T1000 (cell line): ENCODE measurements around the gene MTRFR.
"Not testable (repeated sequence)": the region's sequence is repeated elsewhere in the genome, so short reads cannot be mapped to it uniquely, and the experiment has no call there.

Experiments
- DNase-seq: peaks from one replicate; lab custom pipeline; 2025; ENCODE audit warnings: mixed read lengths; lab: John Stamatoyannopoulos, UW

MTRFR gene

DNA sequence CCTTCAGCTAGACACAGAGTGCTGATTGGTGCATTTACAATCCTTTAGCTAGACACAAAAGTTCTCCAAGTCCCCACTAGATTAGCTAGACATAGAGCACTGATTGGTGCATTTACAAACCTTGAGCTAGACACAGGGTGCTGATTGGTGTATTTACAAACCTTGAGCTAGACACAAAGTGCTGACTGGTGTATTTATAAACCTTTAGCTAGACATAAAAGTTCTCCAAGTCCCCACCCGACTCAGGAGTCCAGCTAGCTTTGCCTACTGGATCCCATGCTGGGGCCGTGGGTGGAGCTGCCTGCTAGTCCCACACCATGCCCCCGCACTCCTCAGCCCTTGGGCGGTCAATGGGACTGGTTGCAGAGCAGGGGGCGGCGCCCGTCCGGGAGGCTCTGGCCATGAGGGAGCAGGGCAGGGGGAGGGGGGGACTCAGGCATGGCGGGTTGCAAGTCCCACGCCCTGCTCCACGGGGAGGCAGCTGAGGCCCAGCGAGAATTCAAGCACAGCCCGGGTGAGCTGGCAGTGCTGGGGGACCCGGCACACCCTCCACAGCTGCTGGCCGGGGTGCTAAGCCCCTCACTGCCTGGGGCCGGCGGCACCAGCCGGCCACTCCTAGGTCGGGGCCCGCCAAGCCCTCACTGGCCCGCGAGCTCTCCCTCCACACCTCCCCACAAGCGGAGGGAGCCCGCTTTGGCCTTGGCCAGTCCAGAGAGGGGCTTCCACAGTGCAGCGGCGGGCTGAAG lies 15.9 kb downstream of the MTRFR start:
- not testable (repeated sequence) for DNase-seq

DNA sequence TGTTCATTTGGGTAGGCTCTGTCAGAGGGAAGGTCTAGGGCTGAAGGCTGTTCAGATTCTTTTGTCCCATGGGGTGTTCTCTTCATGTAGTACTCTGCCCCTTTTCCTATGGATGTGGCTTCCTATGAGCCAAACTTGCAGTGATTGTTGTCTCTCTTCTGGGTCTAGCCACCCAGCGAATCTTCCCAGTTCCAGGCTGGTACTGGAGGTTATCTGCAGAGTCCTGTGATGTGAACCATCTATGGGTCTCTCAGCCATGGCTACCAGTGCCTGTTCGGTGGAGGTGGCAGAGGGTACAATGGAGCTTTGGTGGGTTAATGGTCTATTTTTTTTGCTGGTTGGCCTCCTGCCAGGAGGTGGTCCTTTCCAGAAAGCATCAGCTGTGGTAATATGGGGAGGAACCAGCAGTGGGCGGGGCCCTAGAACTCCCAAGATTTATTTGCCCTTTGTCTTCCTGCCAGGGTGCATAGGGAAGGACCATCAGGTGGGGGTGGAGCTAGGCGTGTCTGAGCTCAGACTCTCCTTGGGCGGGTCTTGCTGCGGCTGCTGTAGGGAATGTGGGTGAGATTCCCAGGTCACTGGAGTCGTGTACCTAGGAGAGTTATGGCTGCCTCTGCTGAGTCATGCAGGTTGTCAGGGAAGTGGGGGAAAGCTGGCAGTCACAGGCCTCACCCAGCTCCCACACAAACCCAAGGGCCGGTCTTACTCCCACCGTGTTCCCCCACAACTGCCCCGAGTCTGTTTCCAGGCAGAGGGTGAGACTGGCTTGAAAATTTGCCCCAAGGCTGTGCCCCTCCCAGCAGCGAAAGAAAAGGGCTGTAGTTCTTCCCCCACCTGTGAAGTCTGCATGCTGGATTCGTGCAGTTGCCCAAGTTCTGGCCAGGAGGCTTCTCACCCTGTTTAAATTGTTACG lies 17.5 kb downstream of the MTRFR start:
- DNase-seq: no peak

DNA sequence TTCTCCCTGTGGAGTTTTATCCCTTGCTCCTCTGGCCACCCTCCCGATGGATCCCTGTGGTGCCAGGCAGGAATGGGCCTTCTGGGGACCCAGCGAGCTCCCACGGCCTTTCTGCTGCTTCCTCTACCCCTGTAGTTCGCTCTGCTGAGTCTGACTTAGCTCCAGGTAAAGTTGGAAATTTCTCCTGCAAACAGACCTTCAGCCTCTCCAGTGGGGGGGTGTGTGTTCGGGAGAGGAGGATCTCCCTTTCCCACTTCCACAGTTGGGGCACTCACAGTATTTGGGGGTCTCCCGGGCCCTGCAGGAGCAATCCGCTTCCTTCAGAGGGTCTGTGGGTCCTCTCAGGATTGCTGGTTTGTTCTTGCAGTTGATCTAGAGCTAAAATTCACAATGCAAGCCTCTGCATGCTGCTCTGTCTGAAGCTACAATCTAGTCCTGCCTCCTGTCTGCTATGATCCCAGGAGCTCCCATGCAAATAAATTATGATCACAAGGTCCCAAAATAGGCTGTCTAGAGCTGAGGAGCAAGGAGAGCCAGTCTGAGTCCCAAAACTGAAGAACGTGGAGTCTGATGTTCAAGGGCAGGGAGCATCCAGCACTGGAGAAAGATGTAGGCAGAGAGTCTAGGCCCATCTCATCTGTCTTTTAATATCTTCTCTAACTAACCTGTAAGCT lies 18.3 kb downstream of the MTRFR start:
- no peak for DNase-seq

DNA sequence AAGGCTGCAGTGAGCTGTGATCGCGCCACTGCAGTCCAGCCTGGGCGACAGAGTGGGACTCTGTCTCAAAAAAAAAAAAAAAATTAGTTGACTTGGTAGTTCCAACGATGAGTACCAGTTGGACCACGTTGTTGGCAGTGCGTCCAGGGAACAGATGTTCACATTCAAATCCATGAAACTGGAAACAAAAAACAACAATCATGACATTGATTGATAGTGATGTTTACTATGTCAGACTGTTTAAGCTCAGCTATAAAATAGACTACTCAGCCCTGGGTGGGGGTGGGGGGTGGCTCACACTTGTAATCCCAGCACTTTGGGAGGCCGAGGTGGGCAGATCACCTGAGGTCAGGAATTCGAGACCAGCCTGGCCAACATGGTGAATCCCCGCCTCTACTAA lies 19.1 kb downstream of the MTRFR start:
- not testable (repeated sequence) for DNase-seq

DNA sequence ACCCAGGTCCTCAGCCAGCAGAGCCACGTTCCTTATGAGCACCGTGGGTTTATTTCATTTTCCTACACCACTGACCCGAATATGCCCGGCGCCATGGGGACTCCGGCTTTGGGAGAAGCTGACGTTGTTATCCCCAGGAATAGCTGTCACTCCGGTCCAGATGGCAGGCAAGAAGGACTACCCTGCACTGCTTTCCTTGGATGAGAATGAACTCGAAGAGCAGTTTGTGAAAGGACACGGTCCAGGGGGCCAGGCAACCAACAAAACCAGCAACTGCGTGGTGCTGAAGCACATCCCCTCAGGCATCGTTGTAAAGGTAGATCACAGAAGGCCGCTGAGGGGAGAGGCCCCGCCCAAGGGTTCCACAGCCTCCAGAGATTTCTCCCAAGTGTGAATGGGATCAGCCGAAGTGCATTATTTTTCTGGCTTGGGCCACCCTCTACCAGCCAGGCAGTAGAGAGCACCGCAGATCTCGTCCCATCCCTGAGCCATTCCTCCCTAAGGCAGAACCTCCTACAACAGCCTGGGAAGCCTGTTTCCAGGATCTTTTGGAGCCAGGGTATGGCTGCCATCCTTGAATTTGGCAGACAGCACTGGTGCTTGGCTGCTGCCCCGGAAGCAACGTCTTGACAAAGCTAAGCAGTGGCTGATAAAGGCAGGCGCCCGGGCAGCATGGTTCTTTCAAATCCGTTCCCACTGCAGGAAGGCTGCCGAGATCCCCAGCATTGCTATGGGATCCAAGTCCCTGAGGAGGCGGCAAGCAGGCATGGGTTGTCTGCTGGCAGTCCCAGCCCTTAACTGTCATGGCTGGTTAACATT lies 20.6 kb downstream of the MTRFR start:
- no peak for DNase-seq

DNA sequence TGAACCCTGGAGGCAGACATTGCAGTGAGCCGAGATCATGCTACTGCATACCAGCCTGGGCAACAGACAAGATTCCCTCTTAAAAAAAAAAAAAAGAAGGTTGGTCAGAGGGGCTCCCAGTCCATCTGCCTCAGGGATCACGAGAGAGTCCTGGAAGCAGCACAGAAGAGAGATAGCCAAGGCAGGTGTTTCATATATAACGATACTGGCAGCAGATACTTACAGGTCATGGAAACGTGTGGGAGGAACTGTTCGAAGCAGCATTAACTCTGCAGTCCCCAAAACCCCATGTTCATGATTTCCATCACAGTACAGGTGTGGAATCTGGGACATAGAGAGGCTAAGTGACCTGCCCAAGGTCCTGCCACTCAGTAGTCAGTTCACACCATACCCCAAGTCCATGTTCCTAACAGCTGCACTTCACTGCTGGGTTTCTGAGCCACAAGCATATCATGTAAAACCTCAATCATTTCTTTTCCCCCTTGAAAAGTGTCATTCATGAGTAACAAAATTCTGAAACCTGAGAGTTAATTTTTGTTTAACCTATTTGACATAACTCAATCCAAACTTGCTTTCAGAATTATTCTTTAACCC lies 21.7 kb downstream of the MTRFR start:
- DNase-seq: no peak

DNA sequence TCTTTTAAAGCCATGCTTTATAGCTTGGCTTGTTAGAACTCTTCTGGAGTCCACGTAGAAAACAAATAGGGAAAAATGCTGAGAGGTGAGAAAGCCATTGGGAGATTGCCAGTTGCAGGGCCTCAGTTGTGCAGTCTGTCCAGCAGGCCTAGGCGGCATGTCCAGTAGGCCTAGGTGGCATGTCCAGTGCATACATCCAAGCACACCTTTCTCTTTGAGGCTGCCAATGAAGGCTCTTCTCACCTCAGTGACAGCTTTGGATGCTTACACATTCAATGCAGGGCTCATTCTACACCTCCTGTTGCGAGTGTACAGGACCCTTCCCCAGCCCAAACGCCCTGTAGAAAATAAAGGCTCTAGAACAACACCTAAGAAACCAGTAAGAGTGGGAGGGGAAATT lies 25.4 kb downstream of the MTRFR start:
- no peak for DNase-seq

DNA sequence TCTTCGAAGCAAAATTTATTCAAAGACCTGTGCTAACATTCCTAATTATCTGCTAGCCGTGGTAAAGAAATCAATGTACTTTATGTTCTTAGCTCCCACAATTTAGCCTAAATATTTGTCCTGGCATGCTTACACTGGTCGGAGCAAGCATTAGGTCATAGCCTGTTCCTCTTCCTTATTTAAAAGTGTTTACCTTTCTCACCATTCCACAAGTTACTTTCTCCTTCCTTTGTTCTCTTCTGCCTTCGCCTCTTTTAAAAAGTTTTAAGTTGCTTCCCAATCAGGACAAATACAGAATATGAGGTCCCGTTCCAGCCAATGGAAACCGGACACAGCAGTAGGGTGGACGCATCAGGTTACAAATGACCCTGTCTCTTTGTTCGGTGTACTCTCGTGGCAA lies 26.8 kb downstream of the MTRFR start:
- no peak for DNase-seq

DNA sequence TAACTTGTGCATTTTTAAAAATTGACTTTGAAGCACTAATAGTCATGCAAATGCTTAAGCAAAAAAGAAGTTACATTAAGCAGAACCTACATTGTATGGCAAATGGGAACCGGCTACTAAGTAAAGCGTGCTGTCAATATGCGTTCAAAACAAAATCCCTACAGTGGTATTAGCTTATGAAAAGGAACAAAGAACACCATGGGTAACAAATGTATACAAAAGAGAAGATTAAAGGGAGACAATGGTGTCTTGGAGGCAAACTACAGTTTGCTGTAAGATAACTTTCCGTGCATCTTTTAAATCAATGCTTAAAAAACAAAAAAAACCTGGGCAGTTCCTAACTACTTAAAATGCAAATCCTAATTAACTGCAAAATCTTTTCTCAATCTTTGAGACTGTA lies 28.0 kb downstream of the MTRFR start:
- no peak for DNase-seq

DNA sequence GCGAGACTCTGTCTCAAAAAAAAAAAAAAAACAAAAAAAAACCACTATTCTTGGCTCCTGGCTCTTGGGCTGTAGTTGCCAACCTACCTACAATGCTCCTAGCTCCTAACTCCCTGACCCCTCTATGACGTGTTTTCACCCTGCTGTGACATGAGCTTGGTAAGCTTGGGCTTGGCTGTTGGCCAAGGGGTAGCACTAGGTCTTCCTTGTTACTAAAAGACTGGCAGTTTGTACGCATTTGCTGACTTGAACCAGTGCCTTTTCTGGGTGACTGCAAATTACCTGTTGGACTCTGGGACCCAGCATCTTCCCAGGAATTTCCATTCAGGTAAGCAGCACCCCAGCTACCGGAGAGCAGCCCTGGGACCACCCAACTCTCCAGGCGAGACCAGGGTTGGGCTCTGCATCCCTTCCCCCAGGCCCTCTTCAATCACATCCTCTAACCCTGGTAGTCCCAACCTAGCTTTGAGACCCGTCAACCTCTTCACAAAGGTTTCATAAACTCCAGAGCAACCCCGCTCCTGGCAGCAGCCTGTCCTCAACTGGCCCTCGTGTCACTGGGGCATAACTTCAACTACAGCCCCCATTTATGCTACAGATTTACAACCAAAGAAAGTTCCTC lies 30.1 kb downstream of the MTRFR start:
- no peak for DNase-seq

DNA sequence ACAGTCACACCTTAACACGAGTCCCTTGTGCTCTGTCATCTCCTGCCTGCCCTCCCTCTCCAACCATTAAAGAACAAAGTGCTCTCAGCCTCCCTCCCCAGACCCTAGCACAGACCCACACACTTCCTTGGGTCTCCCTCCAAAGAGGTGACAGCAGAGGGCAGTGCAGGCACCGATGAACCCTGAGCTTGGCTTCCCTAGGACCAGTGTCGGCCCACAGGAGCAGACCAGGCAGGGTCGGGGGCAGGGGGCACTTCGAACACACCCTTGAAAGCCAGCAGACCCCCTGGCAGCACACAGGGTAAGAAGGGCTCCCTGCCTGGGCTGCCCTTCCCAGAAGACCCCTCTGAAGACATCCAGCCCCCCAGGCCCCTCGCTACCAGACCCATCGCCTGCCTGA lies 31.4 kb downstream of the MTRFR start:
- no peak for DNase-seq

DNA sequence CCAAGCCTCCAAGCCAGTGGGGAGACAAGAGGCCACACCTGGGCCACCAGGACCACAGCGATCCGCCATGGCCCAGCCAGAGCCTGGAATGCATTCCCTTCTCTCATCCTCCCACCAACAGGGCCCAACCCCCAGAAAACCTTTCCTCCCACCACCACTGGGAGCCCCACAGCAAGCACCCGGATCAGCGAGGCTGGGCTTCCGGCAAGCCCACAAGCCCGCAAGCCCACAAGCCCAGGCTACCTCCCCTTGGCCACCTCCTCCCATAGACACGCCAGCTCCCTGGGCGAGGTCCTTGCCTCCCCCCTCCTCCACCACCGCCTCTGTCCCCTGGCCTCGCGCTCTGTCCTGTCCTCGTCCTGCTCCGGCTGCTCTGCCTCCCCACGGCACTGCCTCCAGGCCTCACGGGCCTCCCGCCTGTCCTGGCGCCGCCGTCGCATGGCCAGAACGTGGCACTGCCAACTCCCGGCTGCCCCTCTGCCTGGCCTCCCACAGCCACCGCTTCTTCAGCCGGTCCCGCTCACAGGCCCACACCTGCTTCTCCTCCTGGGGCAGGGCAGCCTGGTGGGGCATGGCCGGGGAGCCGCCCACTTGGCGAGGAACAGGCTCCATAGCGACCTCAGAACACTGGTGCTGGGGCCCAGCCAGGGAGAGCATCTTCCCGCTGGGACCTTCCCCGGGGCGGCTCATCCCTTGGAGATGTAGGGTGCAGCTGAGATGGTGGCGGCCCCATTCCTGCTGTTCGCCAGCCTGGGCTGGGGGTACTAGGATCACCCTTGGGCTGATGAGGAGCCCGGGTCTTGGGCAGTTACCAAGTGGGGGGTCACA lies 32.8 kb downstream of the MTRFR start:
- no peak for DNase-seq

DNA sequence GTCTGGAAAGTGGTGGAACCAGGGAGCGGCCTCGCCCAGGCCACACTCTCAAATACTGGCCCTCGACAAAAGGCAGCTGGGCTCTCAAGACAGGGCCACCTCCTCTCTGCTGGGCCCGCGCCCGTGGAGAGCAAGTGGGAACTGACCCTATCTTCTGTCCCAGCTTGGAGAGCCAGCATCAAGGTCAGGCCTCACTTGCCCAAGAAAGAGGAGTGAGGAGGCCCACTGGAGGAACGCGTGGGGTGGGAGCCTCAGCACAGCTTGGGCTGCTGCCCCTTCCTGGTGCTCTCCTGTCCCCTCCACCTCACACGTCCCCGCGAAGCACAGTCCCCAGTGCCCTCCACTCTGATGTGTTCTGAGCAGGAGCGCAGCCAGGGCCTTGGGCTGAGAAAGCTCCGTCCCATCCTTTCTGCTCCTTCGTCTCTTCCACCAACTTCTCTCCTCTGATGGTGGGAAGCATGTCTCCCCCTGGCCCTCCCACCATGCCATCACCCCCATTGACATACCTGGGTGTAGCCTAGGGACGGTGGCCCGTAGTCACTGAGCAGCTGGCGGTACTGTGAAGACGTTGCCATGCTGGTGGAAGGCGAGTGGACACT lies 33.5 kb downstream of the MTRFR start:
- no peak for DNase-seq

DNA sequence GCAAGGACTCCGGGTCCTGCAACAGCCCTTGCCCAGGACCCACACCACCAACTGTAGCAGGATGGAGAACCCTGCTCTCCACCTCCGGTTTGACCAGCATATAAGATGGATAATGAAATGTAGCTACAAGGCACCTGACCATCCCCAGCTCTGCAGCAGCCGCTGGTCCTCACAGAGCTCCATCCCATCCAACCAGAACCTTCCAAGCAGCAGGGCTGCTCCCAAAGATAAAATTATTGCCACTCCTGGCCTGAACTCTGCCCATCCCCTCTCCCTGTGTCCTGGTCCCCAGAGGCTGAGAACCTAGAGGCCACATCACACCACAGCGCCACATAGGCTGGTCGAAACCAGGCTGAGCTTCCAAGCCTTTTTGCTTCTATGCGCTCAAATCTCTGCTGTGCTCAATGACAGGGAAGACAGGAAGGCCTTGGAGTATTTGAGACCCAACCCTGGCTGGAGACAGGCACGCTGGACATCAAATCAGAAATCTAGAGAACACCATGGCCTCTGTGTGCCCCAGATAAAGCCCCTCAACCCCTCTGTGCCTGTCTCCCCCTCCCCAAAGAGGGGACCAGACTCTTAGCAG lies 34.2 kb downstream of the MTRFR start:
- DNase-seq: no peak

DNA sequence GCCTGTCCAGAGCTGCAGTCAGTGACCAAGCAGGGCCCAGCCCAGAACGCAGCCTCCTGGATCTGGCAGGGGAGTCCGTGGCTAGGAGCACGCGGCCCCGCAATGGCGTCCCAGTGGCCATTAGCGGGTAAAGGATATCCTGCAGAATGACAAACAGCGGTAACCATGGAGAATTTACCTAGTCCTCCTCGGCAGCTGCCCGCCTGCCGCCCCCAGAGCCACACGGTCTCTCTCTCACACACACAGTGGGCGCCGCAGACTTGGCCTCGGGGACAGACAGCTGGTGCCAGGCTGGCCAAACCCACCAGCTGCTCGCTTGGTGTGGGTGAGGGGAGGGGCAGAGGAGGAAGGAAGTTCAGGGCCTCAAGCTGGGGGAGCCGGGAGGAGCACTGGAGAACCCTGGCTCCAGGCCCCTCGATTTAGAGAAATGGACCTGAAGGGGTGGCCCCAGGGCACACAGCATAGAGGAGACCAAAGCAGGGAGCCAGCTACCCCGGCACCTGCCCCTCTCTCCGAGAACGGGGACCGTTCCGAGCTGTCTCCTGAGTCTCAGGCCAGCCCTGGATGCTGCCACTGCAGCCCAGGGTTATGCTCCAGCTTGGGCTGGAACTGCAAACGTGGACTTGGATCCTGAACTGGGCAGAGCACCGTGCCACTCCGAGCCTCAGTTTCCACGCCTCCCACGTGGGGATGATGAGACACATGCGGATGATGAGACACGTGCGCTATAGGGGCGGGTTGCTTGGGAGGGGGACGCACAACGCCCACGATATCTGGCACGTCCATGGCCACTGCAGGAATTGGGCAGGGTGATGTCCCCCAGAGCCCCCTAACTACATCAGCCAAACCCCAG lies 35.0 kb downstream of the MTRFR start:
- no peak for DNase-seq

DNA sequence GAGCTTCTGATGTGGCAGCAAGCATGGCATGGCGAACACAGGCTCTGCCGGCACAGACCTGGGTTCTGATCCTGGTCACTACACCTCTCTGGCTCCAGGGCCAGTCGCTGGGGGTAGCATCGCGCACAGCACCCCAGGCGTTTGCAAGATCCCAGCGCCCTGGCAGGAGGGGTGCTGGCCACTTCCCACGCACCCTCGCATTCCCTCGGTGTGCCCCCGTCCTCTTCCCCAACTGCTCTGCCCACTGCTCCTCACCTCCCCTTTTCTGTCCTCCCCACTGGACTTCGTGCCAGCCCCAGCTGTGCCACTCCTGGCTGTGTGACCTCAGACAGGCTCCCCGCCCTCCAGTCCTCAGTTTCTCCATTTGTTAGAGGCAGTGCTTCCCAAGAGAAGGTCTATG lies 35.6 kb downstream of the MTRFR start:
- DNase-seq: no peak

DNA sequence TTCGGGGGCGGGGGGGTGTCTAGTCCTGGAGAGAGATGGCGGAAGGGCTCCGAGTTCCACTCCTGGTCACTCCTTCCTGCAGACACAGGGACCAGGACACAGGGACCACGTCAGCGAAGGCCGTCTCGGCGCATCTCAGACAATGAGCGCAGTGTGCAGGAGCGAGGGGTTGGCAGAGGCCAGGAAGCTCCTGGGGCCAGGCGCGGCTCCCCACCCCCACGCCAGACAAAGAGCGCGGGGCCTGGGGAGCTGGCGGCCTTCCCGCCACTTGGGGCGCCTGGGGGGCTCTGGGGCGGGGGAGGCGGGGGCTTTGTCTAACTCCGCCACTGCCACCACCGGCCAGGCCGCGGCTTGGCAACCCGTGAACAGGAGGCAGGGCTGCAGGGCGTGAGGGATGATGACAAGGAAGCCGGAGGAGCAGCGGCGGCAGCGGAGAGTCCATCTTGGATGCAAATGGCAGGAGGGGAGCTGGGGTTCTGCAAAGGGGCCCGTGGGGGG lies 36.2 kb downstream of the MTRFR start:
- DNase-seq: no peak

DNA sequence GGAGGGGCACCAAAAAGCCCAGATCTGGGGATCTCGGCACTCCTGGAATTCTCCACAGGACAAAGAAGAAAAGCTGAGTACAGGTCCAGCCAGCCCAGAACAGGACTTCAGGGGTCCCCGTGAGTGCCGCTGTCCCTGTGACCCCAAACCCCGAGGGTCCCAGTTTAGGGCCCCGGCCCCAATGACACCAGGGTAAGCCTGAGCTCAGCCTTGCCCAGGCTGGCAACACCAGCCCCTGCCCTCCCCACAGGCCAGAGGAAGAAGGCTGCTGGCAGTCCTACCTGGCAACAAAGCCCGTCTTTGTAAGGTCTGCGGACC lies 36.6 kb downstream of the MTRFR start:
- DNase-seq: no peak
